Lung (tissue), 12 donors: Measurements from ENCODE around the gene EFNA2. TPM values are rescaled to one million over a fixed set of nuclear protein-coding genes. Genes with fewer than 3 reads are reported as not detected.

Experiments
- ATAC-seq: fragments of 200-7000 bp; cut with Tn5 transposase; one replicate; pipeline ENCODE4 v1.9.1; 2020; ENCODE audit warnings: moderate number of reproducible peaks; ENCODE audit not compliant: insufficient read depth, low FRiP score
- DNase-seq, 3 donors: peaks; one replicate each; pipeline ENCODE4 v3.0.0-alpha.2; 2013 to 2017
- H3K27ac ChIP-seq, 2 donors: one replicate each; pipeline ENCODE4 v1.5.1; 2013; ENCODE audit warnings: mild to moderate bottlenecking in 2 of 2, moderate library complexity in 2 of 2, control low read depth in 1 of 2, inconsistent platforms in 1 of 2, low read depth in 1 of 2, low read length in 1 of 2
- H3K27me3 ChIP-seq, 3 donors: one replicate each; pipeline ENCODE4 v1.5.1; 2013; ENCODE audit warnings: low read length in 2 of 3; ENCODE audit not compliant: control insufficient read depth in 3 of 3, insufficient read depth in 3 of 3
- H3K36me3 ChIP-seq, 4 donors: one replicate each; pipeline ENCODE4 v1.5.1; 2013; ENCODE audit warnings: low read length in 4 of 4, mild to moderate bottlenecking in 1 of 4, moderate library complexity in 1 of 4; ENCODE audit not compliant: control insufficient read depth in 4 of 4, insufficient read depth in 4 of 4
- H3K4me1 ChIP-seq, 5 donors: one replicate each; pipeline ENCODE4 v1.5.1; 2013; ENCODE audit warnings: low read length in 5 of 5, mild to moderate bottlenecking in 2 of 5, moderate library complexity in 1 of 5; ENCODE audit not compliant: control insufficient read depth in 5 of 5, insufficient read depth in 5 of 5
- H3K4me3 ChIP-seq: one replicate; pipeline ENCODE4 v1.5.1; 2013; ENCODE audit warnings: mild to moderate bottlenecking, control low read depth, moderate library complexity
- H3K9ac ChIP-seq, 2 donors: one replicate each; pipeline ENCODE4 v1.5.1; 2013; ENCODE audit warnings: low read length in 2 of 2, control low read depth in 1 of 2; ENCODE audit not compliant: insufficient read depth in 1 of 2
- H3K9me3 ChIP-seq, 4 donors: one replicate each; pipeline ENCODE4 v1.5.1; 2013; ENCODE audit warnings: low read length in 3 of 4, mild to moderate bottlenecking in 1 of 4, moderate library complexity in 1 of 4; ENCODE audit not compliant: control insufficient read depth in 4 of 4, insufficient read depth in 3 of 4
- CTCF ChIP-seq: IDR thresholded peaks from 2 replicates; pipeline ENCODE4 v1.5.1; 2012; ENCODE audit warnings: mild to moderate bottlenecking; ENCODE audit errors: control extremely low read depth, extremely low read depth
- WGBS, 2 donors: extraction: QIAGEN DNeasy Blood & Tissue Kit; methylation state at CpG; one replicate each; pipeline ENCODE4 v1.1.7; 2013; 5-methylcytosine and 5-hydroxymethylcytosine counted together
- polyA plus RNA-seq, 2 donors: library from polyadenylated mRNA; stranded (reverse); fragments of 200-250 nt; gene quantifications; one replicate each; pipeline ENCODE4 v1.2.1, GENCODE V29; 2013
- total RNA-seq, 2 donors: library from RNA; depleted of rRNA in 1 of 2; stranded (reverse); fragments of >200 nt in 1 of 2; gene quantifications; one replicate each; pipeline ENCODE4 v1.2.1, GENCODE V29; 2014 to 2021
- donor health status: control.
- donor health status: control.
- donor health status: Bipolar disorder and iron deficiency.
- donor health status: healthy.
- donor health status: DM: yes; HTN: yes; CAD: no.

The EFNA2 gene
- total and polyA plus RNA-seq, 4 donors, result 0.37 TPM; not detected in 3

GRCh38 chr19:1284293-1284978, 1.2 kb upstream of the EFNA2 start:
- ATAC-seq (no peak), DNase-seq (no peak)
- Histone ChIP-seq H3K9me3 (peaks cover 0 to 1% (median 0%) of the 10 kb centered on the region in 4 donors), H3K36me3 (peaks cover 0 to under 1% (median 0%) of the 10 kb centered on the region in 4 donors), H3K4me3 (no peak overlapping the region), H3K27ac (no peak overlapping the region), H3K4me1 (peaks cover 0 to 15% (median 0%) of the 10 kb centered on the region in 5 donors), H3K27me3 (peaks cover 0 to 23% (median 4%) of the 10 kb centered on the region in 3 donors), H3K9ac (no peak overlapping the region)
- TF ChIP-seq CTCF, result no peak
- WGBS, 2 donors, result 66 to 77% methylated on average over 20 of the region's 20 CpGs

GRCh38 chr19:1284979-1285736, 515 bp upstream of the EFNA2 start:
- TF ChIP-seq CTCF, result no peak
- Histone ChIP-seq H3K9me3 (peaks cover 0 to 1% (median 0%) of the 10 kb centered on the region in 4 donors), H3K27ac (no peak overlapping the region), H3K4me1 (peaks cover 0 to 12% (median 0%) of the 10 kb centered on the region in 5 donors), H3K9ac (no peak overlapping the region), H3K4me3 (no peak overlapping the region), H3K27me3 (peaks cover 0 to 23% (median 4%) of the 10 kb centered on the region in 3 donors), H3K36me3 (no peaks in the 10 kb centered on the region)
- ATAC-seq (no peak), DNase-seq (peak in 1 of 3 donors; percentile 29)
- WGBS, 2 donors, result 19 to 27% methylated on average over 40 to 51 of the region's 51 CpGs

GRCh38 chr19:1286487-1287353, 1.0 kb downstream of the EFNA2 start:
- Histone ChIP-seq H3K27ac (no peak overlapping the region), H3K9me3 (peaks cover 0 to 1% (median 0%) of the 10 kb centered on the region in 4 donors), H3K27me3 (peaks cover 0 to 25% (median 4%) of the 10 kb centered on the region in 3 donors), H3K36me3 (no peaks in the 10 kb centered on the region), H3K4me1 (peaks cover 0 to 12% (median 0%) of the 10 kb centered on the region in 5 donors), H3K4me3 (no peak overlapping the region), H3K9ac (no peak overlapping the region)
- no peak for ATAC-seq
- DNase-seq, result no peak
- no peak for TF ChIP-seq CTCF
- 28 to 42% methylated on average over 33 to 38 of the region's 38 CpGs for WGBS, 2 donors
